Parathyroid adenoma (tissue), 2 donors: ENCODE measurements around the gene HIC2.
"Not testable (repeated sequence)": the region's sequence is repeated elsewhere in the genome, so short reads cannot be mapped to it uniquely, and the experiment has no call there.

Experiments
- H2AFZ ChIP-seq: fragments of 300-600 bp; sonication (generic); one replicate; pipeline ENCODE4 v1.7.0; 2017; ENCODE audit warnings: antibody characterized with exemption, mild to moderate bottlenecking
- H3K27ac ChIP-seq: fragments of 300-600 bp; sonication (generic); one replicate; pipeline ENCODE4 v1.7.0; 2017
- H3K27me3 ChIP-seq: fragments of 300-600 bp; sonication (generic); one replicate; pipeline ENCODE4 v1.7.0; 2017; ENCODE audit warnings: low read length; ENCODE audit not compliant: control insufficient read depth, insufficient read depth
- H3K36me3 ChIP-seq: fragments of 300-600 bp; sonication (generic); one replicate; pipeline ENCODE4 v1.7.0; 2017; ENCODE audit warnings: low read length; ENCODE audit not compliant: control insufficient read depth, insufficient read depth
- H3K4me1 ChIP-seq: fragments of 300-600 bp; sonication (generic); one replicate; pipeline ENCODE4 v1.7.0; 2017; ENCODE audit warnings: control low read depth
- H3K4me2 ChIP-seq: fragments of 300-600 bp; sonication (generic); one replicate; pipeline ENCODE4 v1.7.0; 2017; ENCODE audit warnings: low read length
- H3K4me3 ChIP-seq: fragments of 300-600 bp; sonication (generic); one replicate; pipeline ENCODE4 v1.7.0; 2017; ENCODE audit warnings: low read depth, low read length
- H3K79me2 ChIP-seq: fragments of 300-600 bp; sonication (generic); one replicate; pipeline ENCODE4 v1.7.0; 2017; ENCODE audit warnings: control low read depth
- H3K9ac ChIP-seq: fragments of 300-600 bp; sonication (generic); one replicate; pipeline ENCODE4 v1.7.0; 2017; ENCODE audit warnings: mild to moderate bottlenecking
- H3K9me3 ChIP-seq: fragments of 300-600 bp; sonication (generic); one replicate; pipeline ENCODE4 v1.7.0; 2017; ENCODE audit warnings: low read length; ENCODE audit not compliant: control insufficient read depth
- donor health status: primary hyperparathyroidism.

HIC2 gene

GRCh38 chr22:21417227-21417746 lies at the start of gene HIC2:
Gene HIC2 (plus strand): TSS chr22:21417371. CDS start chr22:21442832, 25,461 bp downstream.
- H3K9me3 ChIP-seq, H3K9ac ChIP-seq, H3K4me3 ChIP-seq, H2AFZ ChIP-seq, H3K36me3 ChIP-seq, H3K27ac ChIP-seq, H3K27me3 ChIP-seq, H3K4me1 ChIP-seq, H3K79me2 ChIP-seq, H3K4me2 ChIP-seq: not testable (repeated sequence)

GRCh38 chr22:21368603-21369310 lies 48.4 kb upstream of the HIC2 start:
- H3K27ac ChIP-seq, H3K9me3 ChIP-seq, H3K36me3 ChIP-seq, H3K4me2 ChIP-seq, H3K27me3 ChIP-seq, H3K4me1 ChIP-seq, H3K4me3 ChIP-seq, H3K9ac ChIP-seq, H3K79me2 ChIP-seq, H2AFZ ChIP-seq: not testable (repeated sequence)

- H3K9me3 ChIP-seq, H3K4me3 ChIP-seq, H3K36me3 ChIP-seq, H2AFZ ChIP-seq, H3K4me2 ChIP-seq, H3K27ac ChIP-seq, H3K79me2 ChIP-seq, H3K27me3 ChIP-seq, H3K4me1 ChIP-seq, H3K9ac ChIP-seq: not testable (repeated sequence)
Observed at GRCh38 chr22:21375880-21376279, 41.3 kb upstream of the HIC2 start.

GRCh38 chr22:21383701-21384467 lies 33.3 kb upstream of the HIC2 start, which contains the start of gene RIMBP3B:
Gene RIMBP3B (plus strand): TSS chr22:21383751. CDS start chr22:21383859, 108 bp downstream.
- not testable (repeated sequence) for H3K4me3 ChIP-seq, H3K27ac ChIP-seq, H3K4me2 ChIP-seq, H3K4me1 ChIP-seq, H3K9me3 ChIP-seq, H3K79me2 ChIP-seq, H2AFZ ChIP-seq, H3K9ac ChIP-seq, H3K27me3 ChIP-seq, H3K36me3 ChIP-seq

GRCh38 chr22:21384468-21385357 lies 32.5 kb upstream of the HIC2 start:
- not testable (repeated sequence) for H3K4me1 ChIP-seq, H3K9me3 ChIP-seq, H3K4me3 ChIP-seq, H3K9ac ChIP-seq, H3K27ac ChIP-seq, H3K36me3 ChIP-seq, H3K4me2 ChIP-seq, H2AFZ ChIP-seq, H3K79me2 ChIP-seq, H3K27me3 ChIP-seq

- H3K4me2 ChIP-seq, H2AFZ ChIP-seq, H3K27ac ChIP-seq, H3K9me3 ChIP-seq, H3K4me1 ChIP-seq, H3K4me3 ChIP-seq, H3K27me3 ChIP-seq, H3K36me3 ChIP-seq, H3K79me2 ChIP-seq, H3K9ac ChIP-seq: not testable (repeated sequence)
Observed at GRCh38 chr22:21389480-21389879, 27.7 kb upstream of the HIC2 start.

- not testable (repeated sequence) for H3K27me3 ChIP-seq, H3K79me2 ChIP-seq, H3K4me1 ChIP-seq, H3K4me3 ChIP-seq, H2AFZ ChIP-seq, H3K36me3 ChIP-seq, H3K4me2 ChIP-seq, H3K9ac ChIP-seq, H3K27ac ChIP-seq, H3K9me3 ChIP-seq
Observed at GRCh38 chr22:21390013-21390412, 27.2 kb upstream of the HIC2 start.

- H3K27ac ChIP-seq, H2AFZ ChIP-seq, H3K79me2 ChIP-seq, H3K4me3 ChIP-seq, H3K27me3 ChIP-seq, H3K9ac ChIP-seq, H3K4me2 ChIP-seq, H3K4me1 ChIP-seq, H3K9me3 ChIP-seq, H3K36me3 ChIP-seq: not testable (repeated sequence)
Observed at GRCh38 chr22:21394613-21395012, 22.6 kb upstream of the HIC2 start.

GRCh38 chr22:21401197-21401969 lies 15.8 kb upstream of the HIC2 start:
- H3K4me2 ChIP-seq, H3K4me1 ChIP-seq, H3K27ac ChIP-seq, H3K79me2 ChIP-seq, H2AFZ ChIP-seq, H3K4me3 ChIP-seq, H3K27me3 ChIP-seq, H3K9me3 ChIP-seq, H3K36me3 ChIP-seq, H3K9ac ChIP-seq: not testable (repeated sequence)

- H3K4me3 ChIP-seq, H3K27me3 ChIP-seq, H3K9ac ChIP-seq, H3K4me2 ChIP-seq, H3K4me1 ChIP-seq, H3K27ac ChIP-seq, H2AFZ ChIP-seq, H3K36me3 ChIP-seq, H3K79me2 ChIP-seq, H3K9me3 ChIP-seq: not testable (repeated sequence)
Observed at GRCh38 chr22:21402763-21403314, 14.3 kb upstream of the HIC2 start.
